CD4-positive, alpha-beta T cell treated with Interleukin-21 for 1 hour (primary cell): Measurements from ENCODE around the gene ATP6V1B1.

Source experiments
- DNase-seq: peaks from one replicate; pipeline ENCODE4 v3.0.0-alpha.2; 2020

Gene ATP6V1B1

GRCh38 chr2:70902067-70902442 lies 33.6 kb upstream of the ATP6V1B1 start:
- DNase-seq, result no peak

DNA sequence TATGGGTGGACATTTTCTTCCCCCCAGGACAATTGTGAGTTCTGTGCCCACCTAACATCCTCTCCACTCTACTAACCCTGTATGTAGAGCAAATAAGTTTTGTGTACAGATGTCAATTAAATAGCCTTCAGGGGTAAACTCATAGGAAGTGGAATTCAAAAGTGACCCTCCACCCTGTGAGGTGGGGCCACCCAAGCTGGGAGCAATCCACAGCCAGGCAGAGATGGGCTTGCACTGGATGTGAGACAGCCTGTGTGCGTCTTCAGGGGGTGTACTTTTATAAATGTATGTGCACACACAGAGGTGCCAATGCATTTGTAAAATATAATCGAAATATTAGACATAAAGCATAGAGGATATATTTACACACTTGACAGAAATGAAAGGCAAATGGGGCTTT lies 33.1 kb upstream of the ATP6V1B1 start:
- DNase-seq, result no peak

GRCh38 chr2:70903171-70903570 lies 32.5 kb upstream of the ATP6V1B1 start:
- no peak for DNase-seq

- no peak for DNase-seq
Observed at GRCh38 chr2:70903641-70904340, 31.9 kb upstream of the ATP6V1B1 start.

DNA sequence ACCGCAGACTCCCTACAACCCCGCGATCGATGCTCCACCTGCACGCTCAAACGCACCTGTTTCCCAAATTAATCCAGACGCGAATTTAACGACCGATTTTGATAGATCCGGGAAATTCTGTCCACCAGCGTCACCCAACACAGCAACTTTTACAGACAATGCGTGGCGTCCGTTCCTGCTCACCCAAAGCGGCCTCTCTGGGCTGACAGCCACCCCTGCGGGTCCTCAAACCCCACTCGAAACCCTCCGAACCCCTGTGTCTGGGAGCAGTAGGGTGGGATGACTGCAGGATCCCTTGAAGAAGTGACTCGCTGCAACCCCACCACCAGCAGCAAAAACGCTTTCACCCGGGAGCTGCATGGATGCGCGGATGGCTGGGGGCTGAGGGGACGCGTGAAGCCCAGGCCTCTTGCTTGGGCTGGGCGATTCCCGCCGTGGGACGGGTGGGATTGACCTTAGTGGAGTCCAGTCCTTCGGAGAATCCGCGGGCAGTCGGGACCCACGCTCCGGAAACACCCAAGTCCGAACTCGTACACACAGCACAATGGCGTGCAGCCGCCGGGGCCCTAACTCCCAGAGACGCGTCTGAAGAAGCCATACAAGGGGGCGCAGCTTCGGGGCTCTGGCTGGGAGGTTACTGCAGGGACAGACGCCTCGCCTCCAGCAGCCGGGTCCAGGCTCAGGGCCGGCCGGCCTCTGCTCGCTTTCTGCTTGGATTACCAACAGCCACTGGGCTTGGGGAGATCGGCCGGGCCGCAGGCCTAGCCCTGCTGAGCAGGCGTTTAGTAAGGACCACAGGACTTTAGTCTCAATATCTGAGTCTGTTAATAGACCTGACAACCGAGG lies 31.1 kb upstream of the ATP6V1B1 start:
- no peak for DNase-seq

GRCh38 chr2:70905443-70906421 lies 30.0 kb upstream of the ATP6V1B1 start:
- no peak for DNase-seq

DNA sequence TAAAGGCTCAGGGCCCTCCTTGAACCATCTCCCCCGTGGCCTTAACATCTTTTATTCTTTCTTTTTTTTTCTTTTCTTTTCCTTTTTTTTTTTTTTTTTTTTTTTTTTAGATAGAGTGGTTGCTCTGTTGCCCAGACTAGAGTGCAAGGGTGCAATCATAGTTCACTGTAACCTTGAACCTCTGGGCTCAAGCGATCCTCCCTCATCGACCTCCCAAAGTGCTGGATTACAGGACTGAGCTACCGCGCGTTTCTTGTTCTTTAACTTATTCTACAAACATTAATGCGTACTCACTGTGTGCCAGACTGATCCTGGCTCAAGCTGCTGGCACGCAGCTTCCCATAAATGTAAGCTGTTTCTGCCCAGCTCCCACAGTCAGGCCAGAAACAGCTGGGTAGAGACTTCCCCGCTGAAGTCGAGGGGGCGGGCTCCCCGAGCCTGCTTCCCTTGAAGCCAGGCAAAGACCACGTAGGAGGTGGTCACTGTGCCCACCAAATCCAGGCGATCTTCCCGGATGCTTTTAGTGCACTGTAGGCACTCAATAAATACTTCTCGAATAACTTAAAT lies 29.2 kb upstream of the ATP6V1B1 start:
- no peak for DNase-seq

DNA sequence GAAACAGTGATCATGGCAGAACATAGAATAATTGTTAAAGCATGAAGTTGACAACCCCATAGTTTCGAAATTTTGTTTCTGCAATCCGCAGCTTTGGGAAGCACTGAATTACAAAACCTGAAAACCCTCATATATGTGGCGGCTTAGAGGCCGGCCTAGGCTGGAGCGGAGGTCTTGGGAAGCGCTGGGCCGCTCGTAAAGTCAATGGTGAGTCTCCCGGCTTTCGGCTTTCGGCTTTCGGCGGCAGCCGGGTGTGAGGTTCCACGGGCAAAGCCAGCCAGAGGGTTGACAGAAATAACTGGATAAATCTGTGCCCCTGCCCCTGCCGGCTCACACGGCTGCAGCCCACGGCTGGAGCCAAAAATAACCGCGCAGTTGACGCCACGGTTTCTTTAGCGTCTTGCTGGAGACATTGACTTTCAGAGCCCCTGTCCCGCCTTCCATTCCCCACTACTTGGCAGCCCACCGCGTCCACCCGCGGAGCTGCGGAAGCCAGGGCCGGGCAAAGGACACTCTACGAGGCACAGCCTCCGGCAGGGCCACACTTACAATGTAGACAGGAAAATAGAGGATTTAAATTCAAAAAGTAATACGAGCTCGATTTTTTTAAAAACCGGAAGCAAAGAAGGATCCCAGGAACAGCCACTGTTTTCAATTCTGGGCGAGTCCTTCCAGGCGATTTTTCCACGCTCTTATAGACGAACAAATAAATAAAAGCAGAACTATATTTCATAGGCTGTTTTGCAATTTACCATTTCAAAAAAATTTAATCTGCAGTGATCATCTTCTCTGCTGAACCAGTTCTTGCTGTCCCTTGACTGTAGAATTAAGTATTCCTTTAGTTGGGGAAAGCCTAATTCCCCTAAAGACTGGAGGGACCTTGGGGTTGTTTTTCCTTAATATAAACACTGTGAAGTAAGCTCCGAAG lies 28.3 kb upstream of the ATP6V1B1 start:
- DNase-seq, result no peak

DNA sequence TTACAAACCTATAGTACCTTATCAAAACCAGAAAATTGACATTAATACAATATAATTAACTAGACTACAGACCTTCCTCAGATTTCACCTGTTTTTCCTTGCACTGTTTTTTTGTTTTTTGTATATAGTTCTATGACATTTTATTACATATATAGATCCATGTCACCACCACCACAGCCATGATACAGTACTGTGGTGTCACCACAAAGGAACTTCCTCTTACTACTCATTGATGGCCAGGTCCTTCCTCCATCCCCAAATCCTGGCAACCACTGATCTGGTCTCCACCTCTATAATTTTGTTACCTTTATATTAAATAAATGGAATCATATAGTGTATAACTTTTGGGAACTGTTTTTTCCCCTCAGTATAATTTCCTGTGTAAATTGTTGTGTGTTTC lies 19.4 kb upstream of the ATP6V1B1 start:
- DNase-seq, result no peak

DNA sequence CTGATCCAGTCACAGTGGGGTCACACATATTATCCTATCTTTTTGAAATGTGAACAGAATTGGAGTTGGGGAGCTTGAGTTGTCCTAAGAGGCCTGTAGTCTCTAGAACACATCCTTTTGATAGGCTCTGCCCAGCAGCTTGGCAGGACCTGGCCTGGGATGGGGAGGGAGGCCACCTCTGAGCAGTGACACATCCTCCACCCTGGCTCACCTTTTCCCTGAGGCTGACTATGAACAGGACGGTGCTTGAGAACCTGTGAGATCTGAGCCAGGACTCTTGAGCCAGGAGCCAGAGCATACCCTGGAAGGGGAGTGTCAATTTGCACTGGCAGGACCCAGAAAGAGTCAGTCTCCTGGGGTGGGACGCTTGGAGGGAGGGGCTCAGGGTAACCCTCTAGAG lies 17.7 kb upstream of the ATP6V1B1 start:
- DNase-seq, result no peak

GRCh38 chr2:70919672-70920366 lies 15.9 kb upstream of the ATP6V1B1 start:
- peak; percentile 63 for DNase-seq

DNA sequence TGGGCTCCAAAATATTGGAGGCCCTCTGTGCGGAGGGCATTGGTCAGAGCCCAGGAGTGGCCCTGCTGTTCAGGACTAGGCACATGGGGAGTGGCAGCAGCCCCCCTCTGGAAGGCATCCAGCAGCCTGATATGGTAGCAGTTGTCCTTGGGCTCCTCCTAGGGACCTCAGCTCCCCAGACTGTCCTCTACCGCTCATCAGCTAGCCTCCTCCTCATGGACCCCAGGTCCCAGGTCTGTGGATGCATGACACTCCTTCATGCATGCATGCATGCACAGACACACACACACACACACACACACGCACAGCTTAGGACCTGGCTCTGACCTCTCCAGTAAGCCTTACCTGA lies 15.4 kb upstream of the ATP6V1B1 start:
- DNase-seq, result no peak

DNA sequence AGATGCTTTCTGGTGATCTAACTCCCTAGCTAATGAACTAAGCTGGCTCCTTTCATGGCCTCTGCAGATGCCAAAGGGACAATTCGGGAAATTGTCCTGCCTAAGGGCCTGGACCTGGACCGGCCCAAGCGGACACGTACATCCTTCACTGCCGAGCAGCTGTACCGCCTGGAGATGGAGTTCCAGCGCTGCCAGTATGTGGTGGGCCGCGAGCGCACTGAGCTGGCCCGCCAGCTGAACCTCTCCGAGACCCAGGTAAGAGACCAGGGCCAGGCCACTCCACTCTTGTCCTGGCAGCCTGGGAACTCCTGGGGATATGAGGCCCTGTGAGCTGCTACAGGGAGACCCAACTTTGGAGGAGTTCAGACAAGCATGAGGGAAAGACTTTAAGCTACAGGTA lies 14.7 kb upstream of the ATP6V1B1 start:
- DNase-seq, result no peak

DNA sequence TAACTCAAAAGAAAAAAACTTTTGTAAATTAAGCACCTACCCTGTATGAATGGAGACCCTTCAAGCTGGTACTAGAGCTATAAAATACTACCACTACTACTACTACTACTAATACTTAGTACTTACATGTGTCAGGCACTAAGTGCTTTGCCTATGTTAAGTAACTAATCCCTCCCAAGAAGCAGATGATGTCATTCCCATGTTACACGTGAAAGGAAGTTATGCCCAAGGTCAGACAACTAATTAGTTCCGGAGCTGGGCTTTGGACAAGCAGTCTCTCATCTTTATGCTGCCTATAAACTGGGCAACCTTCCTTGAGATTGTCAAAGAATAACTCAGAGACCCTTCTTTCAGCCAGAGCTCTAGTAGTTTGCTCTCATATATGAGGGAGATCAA lies 13.9 kb upstream of the ATP6V1B1 start:
- DNase-seq, result no peak

DNA sequence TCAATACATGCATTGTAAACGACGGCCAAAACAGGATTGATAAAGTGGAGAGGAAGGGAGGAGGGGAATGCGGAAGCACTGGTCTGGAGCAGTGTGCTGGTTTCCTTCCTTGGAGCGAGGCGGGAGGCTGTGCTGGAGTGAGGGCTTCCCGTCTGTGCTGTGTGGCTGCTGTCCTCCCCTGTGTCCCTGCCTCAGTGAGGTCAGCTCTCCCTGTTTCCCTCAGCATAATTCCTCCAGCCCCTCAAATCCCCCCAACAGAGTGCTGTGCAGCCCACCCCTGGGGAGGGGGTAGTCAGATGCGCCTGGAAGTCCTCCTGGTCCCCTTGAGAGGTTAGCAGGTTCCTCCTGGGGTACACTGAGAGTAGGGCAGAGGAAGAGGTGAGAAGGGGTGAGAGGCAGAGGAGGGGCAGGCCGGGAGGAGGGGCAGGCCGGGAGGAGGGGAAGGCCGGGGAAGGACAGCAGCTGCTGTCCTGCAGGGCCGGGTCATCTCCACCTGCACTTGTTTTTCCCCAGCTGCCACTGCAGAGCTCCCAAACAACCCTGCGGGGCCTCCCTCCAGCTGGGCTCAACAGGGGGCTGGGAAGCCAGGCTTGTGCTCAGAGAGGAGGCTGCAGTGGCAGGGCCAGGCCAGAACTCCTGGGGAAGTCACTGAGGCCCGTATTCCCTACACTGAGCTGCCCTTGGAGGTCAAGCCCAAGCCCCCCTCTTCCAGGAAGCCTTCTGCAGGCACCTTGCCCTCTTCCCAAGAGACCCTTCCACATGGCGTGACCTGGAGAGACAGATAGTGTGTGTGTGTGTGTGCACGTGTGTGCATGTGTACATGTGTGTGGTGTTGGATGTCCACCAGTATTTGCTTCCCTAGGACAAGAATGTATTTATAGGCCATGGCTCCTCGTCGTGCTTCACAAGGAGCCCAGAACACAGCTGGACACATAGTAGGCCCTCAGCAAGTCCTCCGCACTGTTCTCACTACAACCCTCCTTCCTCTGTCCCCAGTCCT lies 13.2 kb upstream of the ATP6V1B1 start:
- DNase-seq, result no peak

GRCh38 chr2:70923378-70924015 lies 12.2 kb upstream of the ATP6V1B1 start:
- DNase-seq, result no peak

DNA sequence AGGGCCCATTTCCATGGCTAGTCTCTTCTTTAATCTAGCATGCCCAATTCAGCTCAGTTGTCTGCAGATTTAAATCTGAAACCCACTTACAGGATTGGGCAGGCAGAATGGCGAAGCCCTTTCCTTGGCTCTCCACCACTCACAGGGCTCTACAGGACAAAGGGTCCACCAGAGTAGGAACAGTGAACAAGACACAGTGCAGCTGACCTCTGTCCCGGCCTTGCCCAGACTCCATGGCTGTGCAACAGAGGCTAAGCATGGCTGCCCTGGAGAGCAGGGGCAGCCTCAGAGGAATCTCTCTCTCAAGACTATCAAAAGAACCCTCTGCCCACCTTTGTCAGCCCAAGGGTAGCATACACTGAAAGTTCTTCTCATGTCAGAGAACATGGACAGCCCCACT lies 9.7 kb upstream of the ATP6V1B1 start:
- no peak for DNase-seq

DNA sequence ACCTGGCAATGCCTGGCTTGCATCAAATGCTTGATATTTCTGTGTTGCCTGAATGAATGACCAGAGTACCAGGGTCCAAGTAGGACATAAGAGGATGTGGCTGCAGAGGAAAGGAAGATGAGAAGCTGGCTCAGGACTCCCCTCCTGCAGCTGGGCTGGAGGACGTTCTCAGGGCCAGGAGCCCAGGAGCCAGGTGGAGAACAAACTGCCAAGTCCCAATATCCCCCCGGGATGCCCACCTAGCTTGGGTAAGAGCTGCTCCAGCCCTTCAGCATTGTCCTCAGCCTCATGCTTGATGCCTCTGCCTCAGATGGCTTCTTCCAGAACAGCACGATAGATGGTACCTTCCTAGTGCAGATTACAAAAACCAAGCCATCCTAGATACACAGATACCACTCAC lies 8.6 kb upstream of the ATP6V1B1 start:
- DNase-seq, result no peak

DNA sequence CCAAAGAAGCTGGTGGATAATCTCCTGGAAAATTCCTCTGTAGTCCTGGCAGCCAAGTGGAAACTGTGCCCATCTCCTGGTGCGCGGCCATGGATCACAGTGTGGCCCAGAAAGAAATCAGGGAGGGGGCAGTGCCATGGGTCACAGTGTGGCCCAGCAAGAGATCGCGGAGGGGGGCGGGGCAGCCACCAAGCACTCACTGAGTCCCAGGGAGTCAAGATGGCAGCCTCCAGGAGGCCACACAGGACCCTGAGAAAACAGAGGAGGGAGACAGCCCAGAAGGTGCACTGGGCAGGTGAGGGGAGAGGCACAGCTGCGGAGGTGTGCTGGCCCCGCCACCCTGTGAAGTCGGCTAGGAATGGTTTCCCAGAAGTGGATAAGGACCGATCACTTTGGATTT lies 8.1 kb upstream of the ATP6V1B1 start:
- DNase-seq, result no peak
